HCT116 (cell line): ENCODE results near the gene MEIOSIN. TPM values are rescaled to one million over a fixed set of nuclear protein-coding genes. Genes with fewer than 3 reads are reported as not detected.

ENCODE experiments used
- ATAC-seq: fragments of 200-7000 bp; cut with Tn5 transposase; 2 replicates; pipeline ENCODE4 v1.9.1; 2020; ENCODE audit warnings: mild to moderate bottlenecking, moderate library complexity
- BruUV-seq: library from RNA; stranded (reverse); fragments of 400-500 nt; replicated peaks from 2 replicates; lab custom pipeline; 2021; lab: Mats Ljungman, UMichigan
- CTCF ChIA-PET: fragments of 300-600 bp; sonication (Branson Sonifier 250); formaldehyde crosslinking; loops from one replicate; lab custom pipeline; 2021; ENCODE audit warnings: antibody characterized with exemption; lab: Charles Lee
- POLR2A ChIA-PET: fragments of 300-600, 350-600 bp; sonication (Branson Sonifier 250); formaldehyde crosslinking; loops from one replicate; lab custom pipeline; 2021; ENCODE audit warnings: antibody characterized with exemption; lab: Charles Lee
- RAD21 ChIA-PET, 2 experiments: fragments of 300-600 bp; sonication (Branson Sonifier 250); formaldehyde crosslinking; loops; one replicate each; lab custom pipeline; 2023; ENCODE audit warnings: low total read pairs in 2 of 2; ENCODE audit not compliant: uncharacterized antibody in 2 of 2, unreplicated experiment in 2 of 2, low non-redundant PET in 1 of 2; lab: Charles Lee
- DNase-seq: peaks from one replicate; pipeline ENCODE4 v3.0.0-alpha.2; 2010; ENCODE audit warnings: low read depth, low spot score
- H2AFZ ChIP-seq: fragments of 200-600 bp; shearing (Covaris generic), sonication (generic); 2 replicates; pipeline ENCODE4 v1.6.1; 2017; ENCODE audit warnings: low read depth, mixed run types, mixed read lengths, antibody characterized with exemption, low read length; ENCODE audit not compliant: poor library complexity, severe bottlenecking
- H3K27ac ChIP-seq: 2 replicates; pipeline ENCODE4 v1.5.1; 2012; ENCODE audit warnings: low read depth, low read length
- H3K27me3 ChIP-seq: fragments of 200-600 bp; sonication (generic); 2 replicates; pipeline ENCODE4 v1.6.1; 2016; ENCODE audit warnings: mixed run types, low read length, mixed read lengths; ENCODE audit not compliant: insufficient read depth
- H3K36me3 ChIP-seq, 2 experiments: fragments of 200-500 bp in 1 of 2; fragments of 200-600 bp in 1 of 2; sonication (Bioruptor generic) in 1 of 2; sonication (generic) in 1 of 2; 2 replicates each; pipeline versions ENCODE4 v1.5.1 to v1.6.1; 2014 to 2016; ENCODE audit warnings: low read length in 2 of 2, inconsistent platforms in 1 of 2, mixed read lengths in 1 of 2, mixed run types in 1 of 2; ENCODE audit not compliant: insufficient read depth in 2 of 2, control insufficient read depth in 1 of 2
- H3K4me1 ChIP-seq, 2 experiments: fragments of 200-600 bp in 1 of 2; sonication (generic) in 1 of 2; 2 replicates each; pipeline versions ENCODE4 v1.5.1 to v1.6.1; 2012 to 2017; ENCODE audit warnings: low read length in 2 of 2, inconsistent platforms in 1 of 2, mild to moderate bottlenecking in 1 of 2, mixed read lengths in 1 of 2, mixed run types in 1 of 2, moderate library complexity in 1 of 2; ENCODE audit not compliant: insufficient read depth in 2 of 2, control insufficient read depth in 1 of 2
- H3K4me2 ChIP-seq: fragments of 200-600 bp; sonication (generic); 2 replicates; pipeline ENCODE4 v1.6.1; 2017; ENCODE audit warnings: mixed run types, low read length, mixed read lengths
- H3K4me3 ChIP-seq, 2 experiments: fragments of 200-600 bp in 1 of 2; sonication (generic) in 1 of 2; replicated peaks in 1 of 2; 2 replicates each; pipeline ENCODE4 v1.5.1; 2011 to 2016; ENCODE audit warnings: low read length in 2 of 2, control low read depth in 1 of 2, low read depth in 1 of 2, mild to moderate bottlenecking in 1 of 2, mixed read lengths in 1 of 2, mixed run types in 1 of 2
- H3K79me2 ChIP-seq: fragments of 200-600 bp; sonication (generic); 2 replicates; pipeline ENCODE4 v1.6.1; 2017; ENCODE audit warnings: mild to moderate bottlenecking, mixed run types, low read length, moderate library complexity, mixed read lengths; ENCODE audit not compliant: insufficient read depth
- H3K9ac ChIP-seq: fragments of 200-600 bp; sonication (generic); 2 replicates; pipeline ENCODE4 v1.6.1; 2016; ENCODE audit warnings: low read length, mixed read lengths
- H3K9me2 ChIP-seq: fragments of 200-600 bp; sonication (generic), shearing (Covaris generic); 2 replicates; pipeline ENCODE4 v1.6.1; 2017; ENCODE audit warnings: mixed run types, mild to moderate bottlenecking, moderate library complexity; ENCODE audit not compliant: insufficient read depth
- H3K9me3 ChIP-seq, 2 experiments: fragments of 200-500 bp in 1 of 2; fragments of 200-600 bp in 1 of 2; sonication (Bioruptor generic) in 1 of 2; sonication (generic) in 1 of 2; 2 replicates each; pipeline ENCODE4 v1.6.1; 2014 to 2017; ENCODE audit warnings: low read length in 2 of 2, mixed read lengths in 2 of 2, inconsistent platforms in 1 of 2, low read depth in 1 of 2, mild to moderate bottlenecking in 1 of 2, mixed run types in 1 of 2, moderate library complexity in 1 of 2; ENCODE audit not compliant: control insufficient read depth in 1 of 2, insufficient read depth in 1 of 2
- H4K20me1 ChIP-seq: fragments of 200-600 bp; sonication (generic), shearing (Covaris generic); 2 replicates; pipeline ENCODE4 v1.6.1; 2017; ENCODE audit warnings: mixed run types, mild to moderate bottlenecking, moderate library complexity; ENCODE audit not compliant: insufficient read depth
- ATF3 ChIP-seq: IDR thresholded peaks from 2 replicates; pipeline ENCODE4 v1.6.1; 2012
- CEBPB ChIP-seq: IDR thresholded peaks from 2 replicates; pipeline ENCODE4 v1.6.1; 2012; ENCODE audit warnings: low read depth
- SP1 ChIP-seq: IDR thresholded peaks from 2 replicates; pipeline ENCODE4 v1.6.1; 2012; ENCODE audit warnings: low read depth
- TCF7L2 ChIP-seq: IDR thresholded peaks from 2 replicates; pipeline ENCODE4 v1.7.0; 2011; ENCODE audit warnings: borderline replicate concordance, inconsistent platforms; ENCODE audit not compliant: insufficient read depth, insufficient read length; ENCODE audit errors: extremely low read depth
- ZFX ChIP-seq: fragments of 450-650 bp; IDR thresholded peaks from 2 replicates; pipeline ENCODE4 v1.6.1; 2017
- ZNF274 ChIP-seq: fragments of 200-500 bp; sonication (Bioruptor generic); IDR thresholded peaks from 2 replicates; pipeline ENCODE4 v1.6.1; 2014; ENCODE audit warnings: mild to moderate bottlenecking, low read depth, low read length, inconsistent platforms
- intact Hi-C: fragments of 100-400 bp; cut with micrococcal nuclease; formaldehyde crosslinking; loops from 2 replicates; pipeline ENCODE4 v1.10.0; 2022
- total RNA-seq: library from RNA; stranded (reverse); gene quantifications from one replicate; pipeline ENCODE4 v1.2.1, GENCODE V29; 2021; ENCODE audit not compliant: unreplicated experiment
- TF ChIP-seq, protein P1 (sequence below): IDR thresholded peaks from 2 replicates; pipeline ENCODE4 v1.6.1; 2011; ENCODE audit warnings: mild to moderate bottlenecking, low read length, moderate library complexity; ENCODE audit not compliant: insufficient replicate concordance; ENCODE audit errors: extremely low read depth

MEIOSIN gene
- total RNA-seq, 1 experiment from 2014 or later = 2.1 TPM

DNA sequence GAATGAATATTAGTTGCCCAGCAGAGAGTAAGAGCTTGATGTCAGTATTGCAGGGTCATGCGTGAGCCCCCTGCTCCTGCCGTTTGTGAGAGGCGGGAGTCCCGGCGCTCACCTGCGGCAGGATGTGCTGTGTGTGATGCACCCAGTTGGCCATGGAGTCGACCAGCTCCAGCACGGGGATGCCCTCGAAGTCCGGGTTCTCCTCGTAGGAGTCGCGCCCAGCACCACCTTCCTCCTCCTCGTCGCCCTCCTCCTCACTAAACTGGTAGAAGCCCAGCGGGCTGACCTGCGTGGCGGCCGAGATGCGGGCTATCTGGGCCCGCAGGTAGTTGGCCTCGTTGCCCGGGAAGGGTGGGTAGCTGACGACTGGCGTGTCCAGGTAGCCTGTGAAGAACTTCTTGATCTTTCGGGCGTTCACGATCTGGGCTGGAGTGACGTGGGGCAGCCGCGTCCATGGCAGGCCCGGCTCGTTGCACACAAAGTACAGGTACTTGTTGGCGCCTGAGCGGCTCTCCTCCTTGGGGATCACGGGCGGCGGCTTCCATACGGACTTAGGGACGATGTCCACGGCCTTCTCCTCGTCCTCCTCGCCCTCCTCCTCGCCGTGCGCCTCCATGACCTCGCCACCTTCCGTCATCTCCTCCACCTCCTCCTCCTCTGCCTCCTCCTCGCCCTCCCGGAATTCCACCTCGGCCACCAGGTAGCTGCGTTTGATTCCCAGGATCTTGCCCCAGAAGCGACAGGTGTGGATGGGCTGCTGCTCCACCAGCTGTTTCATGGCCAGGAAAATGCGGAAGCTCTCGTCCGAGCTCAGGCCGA lies 71.1 kb downstream of the MEIOSIN start:
- intact Hi-C loops = no loop called here
- Histone ChIP-seq H3K4me3 (no peak overlapping the region), H3K9ac (no peak overlapping the region), H3K4me1 (peaks cover 0 to 15% of the 10 kb centered on the region in 2 experiments; a peak in 2 of 4 replicates), H2AFZ (no peak overlapping the region), H3K79me2 (no peaks in the 10 kb centered on the region), H3K36me3 (no peaks in the 10 kb centered on the region), H3K27ac (no peak overlapping the region), H3K27me3 (no peaks in the 10 kb centered on the region), H3K9me2 (no peaks in the 10 kb centered on the region), H3K4me2 (no peak overlapping the region), H4K20me1 (no peaks in the 10 kb centered on the region), H3K9me3 (no peaks in the 10 kb centered on the region)
- ChIA-PET RAD21 (no interaction called here), POLR2A (no interaction called here), CTCF (interaction anchor here (0.9 to 4.2 kb wide), 2 partner anchors 12 to 34 kb away, joined by 3 to 21 read pairs; no protein-coding TSS in a partner anchor)
- no peak for ATAC-seq
- DNase-seq = no peak
- TF ChIP-seq TCF7L2 (no peak), ZFX (no peak), ATF3 (no peak), ZNF274 (no peak), CEBPB (no peak), SP1 (no peak)
- TF ChIP-seq, protein P1, sequence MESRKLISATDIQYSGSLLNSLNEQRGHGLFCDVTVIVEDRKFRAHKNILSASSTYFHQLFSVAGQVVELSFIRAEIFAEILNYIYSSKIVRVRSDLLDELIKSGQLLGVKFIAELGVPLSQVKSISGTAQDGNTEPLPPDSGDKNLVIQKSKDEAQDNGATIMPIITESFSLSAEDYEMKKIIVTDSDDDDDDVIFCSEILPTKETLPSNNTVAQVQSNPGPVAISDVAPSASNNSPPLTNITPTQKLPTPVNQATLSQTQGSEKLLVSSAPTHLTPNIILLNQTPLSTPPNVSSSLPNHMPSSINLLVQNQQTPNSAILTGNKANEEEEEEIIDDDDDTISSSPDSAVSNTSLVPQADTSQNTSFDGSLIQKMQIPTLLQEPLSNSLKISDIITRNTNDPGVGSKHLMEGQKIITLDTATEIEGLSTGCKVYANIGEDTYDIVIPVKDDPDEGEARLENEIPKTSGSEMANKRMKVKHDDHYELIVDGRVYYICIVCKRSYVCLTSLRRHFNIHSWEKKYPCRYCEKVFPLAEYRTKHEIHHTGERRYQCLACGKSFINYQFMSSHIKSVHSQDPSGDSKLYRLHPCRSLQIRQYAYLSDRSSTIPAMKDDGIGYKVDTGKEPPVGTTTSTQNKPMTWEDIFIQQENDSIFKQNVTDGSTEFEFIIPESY = no peak
- BruUV-seq = no TSS peak
